GM12878 (cell line): Measurements from ENCODE around the gene PPP1R9B.

ENCODE experiments used
- CHD2 ChIP-seq: IDR thresholded peaks from 2 replicates; pipeline ENCODE4 v1.6.1; 2011; ENCODE audit warnings: low read depth, low read length, improper control_type of control experiment, borderline replicate concordance
- HDAC6 ChIP-seq: fragments of 200-600 bp; sonication (generic); IDR thresholded peaks from one replicate; pipeline ENCODE4 v1.8.0; 2017; ENCODE audit warnings: antibody characterized with exemption; ENCODE audit not compliant: unreplicated experiment
- JUND ChIP-seq: IDR thresholded peaks from 2 replicates; pipeline ENCODE4 v1.6.1; 2012; ENCODE audit warnings: low read depth, mild to moderate bottlenecking, low read length, improper control_type of control experiment, moderate library complexity
- KDM1A ChIP-seq: fragments of 200-600 bp; sonication (generic); IDR thresholded peaks from 2 replicates; pipeline ENCODE4 v1.6.1; 2016; ENCODE audit warnings: borderline replicate concordance
- PAX8 ChIP-seq: fragments of 450-650 bp; IDR thresholded peaks from 2 replicates; pipeline ENCODE4 v1.6.1; 2017; ENCODE audit warnings: mild to moderate bottlenecking, moderate library complexity
- SP1 ChIP-seq: IDR thresholded peaks from one replicate; pipeline ENCODE4 v1.6.1; 2011; ENCODE audit warnings: low read depth, low read length
- STAT1 ChIP-seq: fragments of 450-650 bp; conservative IDR thresholded peaks from 2 replicates; pipeline ENCODE4 v1.6.1; 2014; ENCODE audit warnings: antibody characterized with exemption, mild to moderate bottlenecking
- ZNF217 ChIP-seq: fragments of 450-650 bp; IDR thresholded peaks from 2 replicates; pipeline ENCODE4 v1.6.1; 2017; ENCODE audit warnings: antibody characterized with exemption, mild to moderate bottlenecking
- TF ChIP-seq, protein P1 (sequence below), 3 experiments: IDR thresholded peaks in 2 of 3; conservative IDR thresholded peaks in 1 of 3; 2 replicates each; pipeline ENCODE4 v1.5.1; 2011; ENCODE audit warnings: low read depth in 3 of 3, low read length in 3 of 3, mild to moderate bottlenecking in 3 of 3, control low read depth in 2 of 3, moderate library complexity in 2 of 3, inconsistent platforms in 1 of 3, mixed read lengths in 1 of 3; ENCODE audit not compliant: control insufficient read depth in 2 of 3, insufficient read depth in 1 of 3; ENCODE audit errors: extremely low read depth in 1 of 3
- TF ChIP-seq, protein P2 (sequence below): IDR thresholded peaks from 2 replicates; pipeline ENCODE4 v1.6.1; 2011; ENCODE audit warnings: low read depth, mild to moderate bottlenecking, low read length, moderate library complexity, borderline replicate concordance; ENCODE audit errors: extremely low read depth

GRCh38 chr17:50149417-50150353 is 792 bp downstream of the PPP1R9B start:
- TF ChIP-seq, protein P1, sequence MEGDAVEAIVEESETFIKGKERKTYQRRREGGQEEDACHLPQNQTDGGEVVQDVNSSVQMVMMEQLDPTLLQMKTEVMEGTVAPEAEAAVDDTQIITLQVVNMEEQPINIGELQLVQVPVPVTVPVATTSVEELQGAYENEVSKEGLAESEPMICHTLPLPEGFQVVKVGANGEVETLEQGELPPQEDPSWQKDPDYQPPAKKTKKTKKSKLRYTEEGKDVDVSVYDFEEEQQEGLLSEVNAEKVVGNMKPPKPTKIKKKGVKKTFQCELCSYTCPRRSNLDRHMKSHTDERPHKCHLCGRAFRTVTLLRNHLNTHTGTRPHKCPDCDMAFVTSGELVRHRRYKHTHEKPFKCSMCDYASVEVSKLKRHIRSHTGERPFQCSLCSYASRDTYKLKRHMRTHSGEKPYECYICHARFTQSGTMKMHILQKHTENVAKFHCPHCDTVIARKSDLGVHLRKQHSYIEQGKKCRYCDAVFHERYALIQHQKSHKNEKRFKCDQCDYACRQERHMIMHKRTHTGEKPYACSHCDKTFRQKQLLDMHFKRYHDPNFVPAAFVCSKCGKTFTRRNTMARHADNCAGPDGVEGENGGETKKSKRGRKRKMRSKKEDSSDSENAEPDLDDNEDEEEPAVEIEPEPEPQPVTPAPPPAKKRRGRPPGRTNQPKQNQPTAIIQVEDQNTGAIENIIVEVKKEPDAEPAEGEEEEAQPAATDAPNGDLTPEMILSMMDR (IDR thresholded peaks at IDR 0.05 in 2 of 3, conservative IDR thresholded peaks at IDR 0.05 in 1 of 3; ENCODE audit: control insufficient read depth in 2 of 3, extremely low read depth in 1 of 3, insufficient read depth in 1 of 3, low read depth in 3 of 3, low read length in 3 of 3), result 0 out of 6 replicates have a peak, but pooled peaks of 2 of the 3 experiments have one; percentile 5
- TF ChIP-seq STAT1 (no peak), KDM1A (no peak), PAX8 (no peak), JUND (no peak), CHD2 (no peak), ZNF217 (no peak), SP1 (no peak), HDAC6 (no peak)
- TF ChIP-seq, protein P2, sequence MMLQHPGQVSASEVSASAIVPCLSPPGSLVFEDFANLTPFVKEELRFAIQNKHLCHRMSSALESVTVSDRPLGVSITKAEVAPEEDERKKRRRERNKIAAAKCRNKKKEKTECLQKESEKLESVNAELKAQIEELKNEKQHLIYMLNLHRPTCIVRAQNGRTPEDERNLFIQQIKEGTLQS, result no peak
